GM12878 (cell line): ENCODE results near the gene SPATA32. TPM values are rescaled to one million over a fixed set of nuclear protein-coding genes. Genes with fewer than 3 reads are reported as not detected.

Experiments
- ATAC-seq: fragments of 200-7000 bp; cut with Tn5 transposase; 3 replicates; pipeline ENCODE4 v1.9.1; 2020; ENCODE audit warnings: mild to moderate bottlenecking, moderate library complexity
- BruUV-seq: library from RNA; stranded (reverse); fragments of 400-500 nt; replicated peaks from 2 replicates; lab custom pipeline; 2021; lab: Mats Ljungman, UMichigan
- CTCF ChIA-PET: fragments of 300-600 bp; sonication (Branson Sonifier 250); formaldehyde crosslinking; extraction: SDS; loops from one replicate; lab custom pipeline; 2021; ENCODE audit warnings: inconsistent platforms; lab: Yijun Ruan, JAX
- POLR2A ChIA-PET: fragments of 350-600 bp; formaldehyde crosslinking; extraction: SDS; loops from one replicate; lab custom pipeline; 2021; ENCODE audit warnings: inconsistent platforms; lab: Charles Lee
- RAD21 ChIA-PET: fragments of 300-600 bp; sonication (Branson Sonifier 250); formaldehyde crosslinking; loops from one replicate; lab custom pipeline; 2023; ENCODE audit warnings: antibody characterized with exemption; ENCODE audit not compliant: unreplicated experiment; lab: Charles Lee
- SMC1A ChIA-PET: fragments of 300-600 bp; sonication (Branson Sonifier 250); formaldehyde crosslinking; loops from one replicate; lab custom pipeline; 2023; ENCODE audit not compliant: unreplicated experiment, uncharacterized antibody; lab: Charles Lee
- DNase-seq: peaks from one replicate; pipeline ENCODE4 v3.0.0-alpha.2; 2011; ENCODE audit warnings: low read depth, low spot score
- FAIRE-seq: peaks from 3 replicates; lab custom pipeline; 2011; peaks lifted over from hg19 to GRCh38; lab: Jason Lieb, UNC
- H2AFZ ChIP-seq: 2 replicates; pipeline ENCODE4 v1.6.0; 2011; ENCODE audit warnings: low read depth, low read length, control low read depth; ENCODE audit not compliant: control insufficient read depth
- H3K27ac ChIP-seq: 2 replicates; pipeline ENCODE4 v1.5.1; 2011; ENCODE audit warnings: control low read depth; ENCODE audit not compliant: control insufficient read depth, insufficient read depth
- H3K27me3 ChIP-seq, 2 experiments: replicated peaks in 1 of 2; 2 replicates each; pipeline versions ENCODE4 v1.6.0 to v1.6.1; 2011; ENCODE audit warnings: low read length in 1 of 2; ENCODE audit not compliant: control insufficient read depth in 2 of 2, insufficient read depth in 2 of 2
- H3K36me3 ChIP-seq, 2 experiments: 2 replicates each; pipeline ENCODE4 v1.5.1; 2011; ENCODE audit warnings: low read length in 1 of 2; ENCODE audit not compliant: control insufficient read depth in 2 of 2, insufficient read depth in 2 of 2
- H3K4me1 ChIP-seq: 2 replicates; pipeline ENCODE4 v1.6.1; 2011; ENCODE audit warnings: mild to moderate bottlenecking, low read length, moderate library complexity, mixed read lengths; ENCODE audit not compliant: control insufficient read depth, insufficient read depth
- H3K4me2 ChIP-seq: 2 replicates; pipeline ENCODE4 v1.6.0; 2011; ENCODE audit warnings: control low read depth; ENCODE audit not compliant: control insufficient read depth, insufficient read depth
- H3K4me3 ChIP-seq: fragments of 200-600 bp; sonication (generic); 2 replicates; pipeline ENCODE4 v1.5.1; 2016
- H3K79me2 ChIP-seq: 2 replicates; pipeline ENCODE4 v1.6.0; 2011; ENCODE audit warnings: low read length; ENCODE audit not compliant: control insufficient read depth, insufficient read depth
- H3K9ac ChIP-seq: 2 replicates; pipeline ENCODE4 v1.8.0; 2011; ENCODE audit warnings: low read length, control low read depth, mixed read lengths; ENCODE audit not compliant: control insufficient read depth, insufficient read depth
- H3K9me3 ChIP-seq: replicated peaks from 3 replicates; pipeline ENCODE4 v1.5.1; 2011; ENCODE audit warnings: mild to moderate bottlenecking, low read length; ENCODE audit not compliant: control insufficient read depth, insufficient read depth
- H4K20me1 ChIP-seq: 2 replicates; pipeline ENCODE4 v1.6.0; 2011; ENCODE audit not compliant: control insufficient read depth, insufficient read depth
- CBFB ChIP-seq: IDR thresholded peaks from 2 replicates; pipeline ENCODE4 v1.6.1; 2016; ENCODE audit warnings: antibody characterized with exemption, low read depth
- HCFC1 ChIP-seq: fragments of 150-350 bp; IDR thresholded peaks from 2 replicates; pipeline ENCODE4 v1.6.1; 2014; ENCODE audit warnings: low read length
- JUNB ChIP-seq: IDR thresholded peaks from 2 replicates; pipeline ENCODE4 v1.6.1; 2016; ENCODE audit warnings: antibody characterized with exemption, mild to moderate bottlenecking
- JUND ChIP-seq: IDR thresholded peaks from 2 replicates; pipeline ENCODE4 v1.6.1; 2012; ENCODE audit warnings: low read depth, mild to moderate bottlenecking, low read length, improper control_type of control experiment, moderate library complexity
- RFX5 ChIP-seq: IDR thresholded peaks from 2 replicates; pipeline ENCODE4 v1.6.1; 2011; ENCODE audit warnings: low read depth, low read length, improper control_type of control experiment
- TBL1XR1 ChIP-seq: IDR thresholded peaks from 2 replicates; pipeline ENCODE4 v1.6.1; 2012; ENCODE audit warnings: low read depth, low read length, improper control_type of control experiment
- WGBS: methylation state at CpG from one replicate; pipeline ENCODE4 v1.1.6; 2016; ENCODE audit warnings: low lambda C conversion rate; ENCODE audit not compliant: insufficient replicate concordance, insufficient coverage; ENCODE audit errors: missing lambda C conversion rate; 5-methylcytosine and 5-hydroxymethylcytosine counted together
- in situ Hi-C: fragments of 300-500 bp; cut with MboI; formaldehyde crosslinking; loops from 9 replicates; pipeline ENCODE4 v1.14.3; 2018; ENCODE audit warnings: mixed read lengths
- intact Hi-C: fragments of 100-400 bp; cut with micrococcal nuclease; formaldehyde crosslinking; loops from one replicate; pipeline ENCODE4 v1.14.2; 2022; ENCODE audit not compliant: unreplicated experiment
- polyA plus RNA-seq, 11 experiments: library from polyadenylated mRNA; depleted of rRNA in 4 of 11; unstranded in 6 of 11; stranded (reverse) in 5 of 11; fragments of >200 nt; fragmentation: Nextera tagmentation in 4 of 11; fragmentation: Illumina TruSeq in 1 of 11; extraction: Ambion mirVana in 4 of 11; extraction: Trizol in 1 of 11; gene quantifications; 1 replicate in 1 of 11; 2 replicates in 10 of 11; pipeline versions ENCODE4 v1.2.1 to v1.2.3, GENCODE V29; 2011 to 2016; ENCODE audit warnings: inconsistent platforms in 2 of 11, missing spikeins in 2 of 11, low read depth in 1 of 11
- total RNA-seq, 4 experiments: library from RNA; depleted of rRNA in 3 of 4; stranded (reverse); fragments of >200 nt in 3 of 4; fragmentation: Illumina TruSeq in 1 of 4; extraction: Trizol in 1 of 4; gene quantifications; 2 replicates each; pipeline versions ENCODE4 v1.2.1 to v1.2.3, GENCODE V29; 2013 to 2021

The SPATA32 gene
- total and polyA plus RNA-seq, 10 of the 15 experiments (the other 5 are each of a cell fraction or from before 2014, with no cell fraction given), result 0.03 to 0.35 (median 0.11) TPM; not detected in 3

- TF ChIP-seq HCFC1, result no peak
- no peak for TF ChIP-seq JUNB
- no peak for TF ChIP-seq JUND
- TF ChIP-seq RFX5, result no peak
Observed at GRCh38 chr17:45221081-45222013, 40.5 kb downstream of the SPATA32 start, which contains the start of gene FMNL1 (continued).

- no peak overlapping the region for H3K4me3 ChIP-seq
Observed at GRCh38 chr17:45220079-45220478, 41.8 kb downstream of the SPATA32 start.

More at GRCh38 chr17:45220079-45220478, 41.8 kb downstream of the SPATA32 start:
- ATAC-seq (no peak), FAIRE-seq (no peak), DNase-seq (no peak)
- H3K9me3 ChIP-seq, result no peaks in the 10 kb centered on the region
- no peaks in the 10 kb centered on the region for H3K27me3 ChIP-seq
- no peak overlapping the region for H3K9ac ChIP-seq
- intact Hi-C loops (loop anchor here (5.0 kb wide), 1 partner anchor 57 kb away; no protein-coding TSS in a partner anchor), in situ Hi-C loops (no loop called here)
- BruUV-seq, result no TSS peak
- SMC1A ChIA-PET, result interaction anchor here (0.6 to 7.3 kb wide), 19 partner anchors 13 to 167 kb away, joined by 3 to 201 read pairs (median 8); partner anchors contain the start of genes ACBD4 and HEXIM1
- H3K27ac ChIP-seq, result no peak overlapping the region
- H3K4me2 ChIP-seq, result no peak overlapping the region; the same call in 1 of the 2 replicates
- POLR2A ChIA-PET, result interaction anchor here (1.2 to 11.4 kb wide), 5 partner anchors 11 to 93 kb away, joined by 3 to 140 read pairs (median 18); partner anchors contain the start of genes HEXIM2 and MAP3K14
- H3K79me2 ChIP-seq, result peaks cover 38% of the 10 kb centered on the region
- CTCF ChIA-PET, result interaction anchor here (0.6 to 10.0 kb wide), 22 partner anchors 9 to 589 kb away, joined by 3 to 429 read pairs (median 6); partner anchors contain the start of genes ACBD4, HEXIM1 and HEXIM2
- no peaks in the 10 kb centered on the region for H3K36me3 ChIP-seq
- RAD21 ChIA-PET, result interaction anchor here (0.8 to 5.8 kb wide), 19 partner anchors 12 to 169 kb away, joined by 3 to 225 read pairs (median 8); partner anchors contain the start of genes ACBD4, HEXIM2 and MAP3K14
- TF ChIP-seq TBL1XR1, result no peak
- no peak for TF ChIP-seq CBFB
- peaks cover 23% of the 10 kb centered on the region for H3K4me1 ChIP-seq
- 87% methylated on average over 3 of the region's 3 CpGs for WGBS
- H4K20me1 ChIP-seq, result no peaks in the 10 kb centered on the region
- H2AFZ ChIP-seq, result no peak overlapping the region
